Measurements from ENCODE around the gene SRRD.

Gene SRRD

DNA sequence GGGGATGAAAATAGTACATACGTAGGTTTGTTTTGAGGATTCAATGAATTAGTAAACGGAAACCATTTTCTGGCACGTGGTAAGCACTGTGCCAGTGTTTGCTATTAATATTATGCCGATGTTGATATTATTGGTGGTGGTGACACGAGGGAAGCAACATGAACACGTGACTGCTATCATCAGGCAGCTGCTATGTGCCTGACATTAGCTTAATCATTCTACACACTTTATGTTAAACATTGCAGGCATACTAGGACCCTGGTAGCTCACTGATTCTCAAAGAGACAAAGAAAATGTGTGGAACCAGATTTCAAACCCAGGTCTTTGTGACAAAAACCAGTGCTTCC lies 656 bp downstream of the SRRD start:
- no peak for DNase-seq

DNA sequence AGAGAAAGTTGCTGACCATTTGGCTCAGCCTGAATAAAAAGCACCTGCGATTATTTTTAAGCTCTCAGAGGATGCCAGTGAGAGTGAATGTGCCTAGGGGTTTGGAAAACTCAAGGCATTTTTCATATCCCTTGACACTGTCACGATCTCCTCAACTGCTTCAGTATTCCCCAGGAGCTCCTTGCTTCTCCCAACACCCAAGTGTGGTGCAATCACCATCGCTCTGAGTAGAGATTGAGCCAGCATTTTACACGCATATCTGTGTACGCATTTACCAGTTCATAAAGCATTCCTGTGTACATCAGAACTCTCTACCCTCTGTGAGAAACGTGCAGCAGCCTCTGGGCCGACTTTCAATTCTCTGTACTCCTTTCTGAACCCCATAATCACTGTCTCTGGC lies 1.3 kb downstream of the SRRD start:
- no peak for DNase-seq

DNA sequence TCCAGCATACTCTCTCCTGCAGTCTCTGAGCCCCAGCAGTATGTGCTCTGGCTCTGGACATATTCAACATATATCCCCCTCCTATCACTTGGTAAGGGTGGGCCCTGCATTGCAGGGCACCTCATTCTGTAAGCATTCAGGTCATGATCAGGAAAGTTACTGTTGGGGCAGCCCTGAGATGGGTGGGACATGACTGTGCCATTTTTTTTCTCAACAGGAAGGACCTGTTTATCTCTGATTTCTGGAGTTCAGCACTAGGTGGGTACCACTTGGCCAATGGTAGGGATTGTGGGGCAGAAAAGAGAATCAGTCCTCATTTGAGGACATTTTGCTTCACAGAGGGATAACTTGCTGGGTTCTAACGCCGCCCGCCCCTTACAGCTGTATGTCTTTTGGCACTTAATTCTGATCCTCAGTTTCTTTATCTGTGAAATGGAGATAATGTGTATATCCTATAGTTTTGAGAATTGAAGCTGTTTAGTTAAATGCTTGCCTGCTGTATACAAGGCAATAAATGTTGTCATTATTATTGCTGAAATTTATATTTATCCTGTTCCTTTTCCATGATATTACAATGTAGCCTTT lies 2.2 kb downstream of the SRRD start:
- DNase-seq: no peak

DNA sequence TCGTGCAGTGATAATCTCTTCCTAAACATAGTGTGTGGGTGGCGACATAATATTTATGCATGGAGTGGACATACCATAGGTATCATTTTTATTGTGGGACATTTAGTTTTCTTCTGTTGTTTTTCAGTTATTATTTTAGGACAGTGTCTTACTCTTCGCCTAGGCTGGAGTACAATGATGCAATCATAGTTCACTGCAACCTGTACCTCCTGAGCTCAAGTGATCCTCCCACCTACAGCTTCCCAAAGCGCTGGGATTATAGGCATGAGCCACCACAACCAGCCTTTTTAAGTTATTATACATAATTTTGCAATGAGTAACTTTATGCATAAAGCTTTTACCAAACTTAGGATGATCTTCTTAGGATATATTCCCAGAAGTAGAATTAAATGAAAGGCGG lies 2.7 kb downstream of the SRRD start:
- DNase-seq: no peak

DNA sequence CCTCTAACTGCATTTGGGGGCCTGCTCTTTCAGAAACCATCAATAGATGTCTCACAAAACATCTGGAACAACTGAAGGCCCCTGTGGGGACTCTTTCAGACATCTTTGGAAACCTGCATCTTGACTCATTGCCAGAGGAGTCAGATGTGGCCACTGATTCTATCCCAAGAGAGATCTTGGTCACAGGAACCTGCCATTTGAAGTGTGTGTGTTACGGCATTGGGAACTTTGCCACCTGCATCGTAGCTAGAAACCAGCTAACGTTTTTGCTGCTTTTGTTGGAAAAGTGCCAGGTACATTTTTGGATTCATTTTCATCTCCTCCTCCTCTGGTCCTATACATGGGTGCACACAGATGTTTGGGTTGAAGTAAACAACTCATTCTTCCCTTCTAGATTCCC lies 4.3 kb downstream of the SRRD start:
- no peak for DNase-seq

DNA sequence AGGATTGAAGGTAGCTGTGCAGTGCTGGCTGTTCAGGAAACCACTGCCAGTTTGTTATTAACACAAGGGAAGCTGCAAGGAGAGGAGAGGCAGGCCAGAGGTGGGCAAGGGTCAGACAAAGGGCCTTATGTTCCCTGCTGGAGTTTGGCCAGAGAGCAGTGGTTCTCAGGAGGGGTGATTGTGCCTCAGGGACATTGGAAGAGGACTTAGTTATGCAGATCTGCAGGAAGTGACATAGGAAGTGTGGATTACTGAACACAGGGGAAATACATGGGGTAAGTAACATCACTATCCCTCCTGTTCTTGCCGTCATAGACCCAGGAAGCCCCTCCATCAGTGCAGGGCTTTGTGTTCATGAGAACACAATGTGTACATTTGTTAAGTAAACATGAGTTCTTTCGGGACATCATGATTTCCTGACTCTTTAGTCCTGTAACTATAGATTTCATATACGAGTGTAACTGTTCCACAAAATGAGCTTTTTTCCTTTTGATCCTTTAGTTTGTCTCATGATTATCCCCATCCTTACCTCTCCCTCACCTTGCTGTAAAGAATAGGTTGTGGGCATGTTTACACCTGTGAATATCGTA lies 5.9 kb downstream of the SRRD start:
- no peak for DNase-seq

DNA sequence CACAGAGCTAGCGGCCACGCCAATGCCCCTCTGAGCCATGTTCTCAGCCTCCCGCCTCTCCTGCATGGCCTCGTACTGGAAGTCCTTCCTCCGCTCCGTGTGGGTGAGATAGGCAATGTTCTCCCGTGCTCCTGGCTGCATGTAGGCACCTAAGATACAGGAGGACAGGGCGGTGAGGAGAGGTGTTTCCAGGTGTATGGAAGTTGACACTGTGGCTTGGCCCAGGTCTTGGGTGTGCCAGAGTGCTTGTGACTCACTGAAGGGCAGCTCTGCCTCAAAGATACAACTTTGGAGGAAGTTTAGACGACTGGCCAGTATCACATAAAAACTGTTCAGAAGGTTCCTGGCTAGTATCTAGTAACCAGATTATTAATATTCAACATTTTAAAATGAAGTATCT lies 8.5 kb downstream of the SRRD start:
- no peak for DNase-seq

DNA sequence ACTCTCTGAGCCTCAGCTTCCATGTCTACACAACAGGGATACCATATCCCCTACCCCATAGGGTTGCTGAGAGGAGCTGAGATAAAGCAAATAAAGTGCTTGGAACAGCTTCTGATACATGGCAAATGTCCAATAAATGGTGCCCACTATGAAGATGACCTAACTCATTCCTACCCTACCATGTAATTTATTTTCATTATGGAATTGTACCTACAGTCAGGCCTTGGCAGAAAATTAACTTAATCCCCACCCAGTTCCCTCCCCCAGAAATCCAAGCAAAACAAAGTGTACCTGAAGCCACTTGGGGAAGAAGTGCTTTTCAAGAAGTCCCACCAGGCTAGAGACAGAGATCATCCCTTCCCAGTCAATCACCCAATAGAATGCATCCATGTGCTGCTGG lies 10.8 kb downstream of the SRRD start:
- no peak for DNase-seq

DNA sequence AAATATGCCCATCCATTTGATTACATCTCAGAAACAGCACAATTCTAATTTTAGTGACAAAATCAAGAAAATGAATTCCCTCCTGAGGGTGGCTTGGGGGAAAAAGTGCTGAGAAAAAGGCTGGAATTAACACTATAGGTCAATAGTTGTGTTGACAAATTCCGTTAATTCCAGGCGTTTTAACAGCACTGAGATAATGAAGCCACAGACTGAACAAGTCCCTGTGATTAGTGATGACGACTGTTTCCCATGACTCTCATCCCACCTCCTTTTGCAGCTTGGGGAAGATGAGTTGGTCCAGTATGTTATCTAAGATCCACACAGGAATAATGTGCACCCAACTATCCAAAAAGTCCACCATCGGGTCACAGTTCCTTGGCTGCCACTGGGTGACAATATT lies 12.8 kb downstream of the SRRD start:
- DNase-seq: no peak

DNA sequence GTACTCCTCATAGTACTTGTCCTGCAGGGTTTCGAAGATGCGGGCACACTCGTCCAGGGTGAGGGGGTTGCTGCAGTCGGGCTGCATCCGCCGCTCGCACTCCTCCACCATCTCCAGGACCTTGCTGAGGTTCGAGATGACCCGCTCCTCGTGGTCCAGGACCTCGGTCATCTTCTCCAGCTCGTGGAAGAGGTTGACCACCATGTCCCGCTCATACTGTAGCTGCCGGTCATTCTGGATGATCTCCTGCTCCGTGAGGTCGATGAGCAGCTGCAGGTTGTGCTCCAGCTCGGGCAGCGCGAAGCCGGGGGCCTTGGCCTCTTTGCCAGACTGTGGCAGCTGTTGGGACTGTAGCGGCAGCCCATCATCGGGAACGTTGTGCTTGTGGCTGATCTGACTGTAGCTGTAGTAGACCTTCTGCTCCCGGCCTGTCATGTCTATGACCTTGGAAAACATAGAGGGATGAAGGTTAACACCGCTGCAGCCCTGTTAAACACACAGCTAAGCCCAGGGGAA lies 15.6 kb downstream of the SRRD start:
- DNase-seq: no peak

DNA sequence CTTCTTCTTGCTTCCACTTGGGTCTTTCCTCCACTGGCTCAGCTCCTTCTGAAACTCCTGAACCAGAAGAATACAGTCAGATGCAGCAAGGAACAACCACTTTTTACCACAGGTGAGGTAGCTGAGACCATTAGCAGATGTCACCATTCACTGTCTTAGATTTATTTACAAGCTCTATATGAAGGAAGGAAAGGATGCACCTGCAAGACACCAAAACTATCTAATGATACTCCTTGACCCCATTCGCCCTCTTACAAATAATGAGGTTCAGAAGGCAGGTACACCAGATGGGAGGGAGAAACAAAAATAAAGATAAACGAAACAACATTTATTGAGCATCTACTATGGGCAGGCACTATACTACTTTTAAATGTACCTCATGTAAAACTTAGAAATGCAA lies 18.3 kb downstream of the SRRD start:
- DNase-seq: no peak

DNA sequence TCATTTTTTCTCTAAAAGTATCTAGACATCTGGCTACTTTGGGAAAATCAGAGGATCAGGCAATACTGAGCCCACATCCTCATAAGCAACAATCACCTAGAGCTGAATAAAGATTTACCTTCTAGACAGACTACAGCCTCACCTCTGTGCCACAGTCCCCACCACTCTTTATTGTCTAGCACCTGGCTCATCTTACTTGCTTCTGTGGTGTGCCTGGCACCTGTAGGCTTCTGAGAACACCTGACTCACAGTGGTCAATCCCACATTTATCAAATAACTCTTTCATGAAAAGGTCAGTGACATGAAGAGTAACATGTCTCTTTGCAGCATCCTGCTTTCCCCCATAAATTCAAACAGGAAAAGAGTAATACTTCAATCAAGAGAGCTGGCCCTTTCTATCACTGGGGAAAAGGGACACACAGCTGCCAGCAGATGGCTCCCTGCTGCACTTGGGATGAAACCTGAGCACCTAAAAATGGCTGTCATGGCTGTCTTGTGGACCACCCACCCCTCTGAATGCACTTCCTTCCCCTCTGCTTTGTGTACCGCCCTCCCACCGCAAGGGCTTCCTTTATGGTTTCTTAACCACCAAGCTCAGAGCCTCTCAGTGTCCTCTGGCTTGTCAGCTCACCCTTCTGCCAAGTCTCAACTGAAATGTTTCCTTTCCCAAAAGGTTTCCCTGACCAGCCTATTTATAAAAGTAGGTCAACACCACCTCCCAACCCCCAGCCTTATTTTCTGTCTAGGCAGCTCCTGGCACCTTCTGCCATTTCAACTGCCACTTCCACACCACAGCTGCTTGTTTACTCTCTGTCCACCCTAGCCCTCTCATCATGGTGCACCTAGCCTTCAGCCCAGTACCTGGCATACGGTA lies 19.2 kb downstream of the SRRD start:
- DNase-seq: no peak

DNA sequence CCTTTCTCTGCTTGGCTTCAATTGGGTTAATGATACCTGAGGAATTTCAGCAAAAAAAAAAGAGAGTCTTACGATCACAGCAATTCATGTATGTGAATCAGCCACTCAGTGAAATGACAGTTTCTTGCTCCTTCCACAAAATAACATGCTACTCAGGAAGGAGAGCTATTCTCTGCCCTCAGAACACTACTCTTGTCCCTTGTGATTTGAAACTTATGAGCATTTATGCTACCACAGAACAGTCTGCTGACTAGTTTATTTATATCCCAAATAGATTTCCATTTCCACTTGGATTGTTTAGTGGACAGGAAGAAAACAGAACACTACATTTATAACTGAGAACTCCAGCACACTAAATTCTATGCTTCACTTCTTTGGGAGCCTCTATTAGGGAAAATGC lies 20.1 kb downstream of the SRRD start:
- DNase-seq: no peak

DNA sequence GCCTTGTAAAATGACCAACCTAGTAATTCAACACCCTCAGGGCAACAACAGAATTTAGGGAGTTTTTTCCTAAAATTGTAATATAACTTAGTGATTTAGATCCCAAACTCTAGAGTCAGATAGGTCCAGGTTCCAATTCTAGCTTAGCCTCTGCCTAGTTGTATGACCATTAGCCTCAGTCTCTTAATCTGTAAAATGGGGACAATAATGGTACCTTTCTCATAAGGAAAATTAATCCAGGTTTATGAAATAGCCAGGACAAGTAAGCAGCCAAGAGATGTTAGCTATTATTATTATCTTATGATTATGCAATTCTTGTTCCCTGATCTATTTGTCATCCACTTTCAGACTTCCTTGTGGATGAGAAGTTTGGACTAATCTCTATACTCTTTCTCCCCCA lies 24.5 kb downstream of the SRRD start:
- no peak for DNase-seq

DNA sequence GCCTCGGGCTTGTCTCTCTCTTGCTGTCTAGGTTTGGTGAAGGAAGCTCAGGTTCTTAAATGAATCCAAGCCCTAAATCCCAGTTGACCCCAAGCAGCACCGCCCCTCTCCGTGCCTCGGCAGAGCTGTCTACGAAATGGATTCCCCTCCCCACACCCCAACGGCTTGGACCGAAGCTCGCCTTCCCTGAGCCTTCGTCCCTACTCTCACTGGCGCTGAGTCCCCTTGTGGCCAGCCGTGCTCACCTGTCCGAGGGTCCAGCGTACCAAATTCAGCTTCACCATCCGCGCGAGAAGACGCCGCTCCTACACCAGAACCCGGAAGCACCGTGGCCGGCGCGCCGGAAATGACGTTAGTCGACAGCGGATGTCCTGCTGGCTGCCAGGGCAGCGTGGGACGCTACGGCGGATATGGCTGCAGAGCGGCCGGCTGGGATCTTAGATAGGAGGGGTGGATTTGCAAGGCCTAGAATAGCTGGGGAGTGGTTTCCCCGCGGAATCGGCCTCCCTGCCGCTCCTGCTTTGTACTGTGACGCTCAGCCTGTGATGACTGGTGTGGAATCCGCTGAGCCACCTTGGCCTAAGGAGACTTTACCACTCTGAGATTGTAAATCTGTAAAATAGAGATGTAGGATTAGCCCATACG lies 28.6 kb downstream of the SRRD start, which contains the start of gene TFIP11:
Gene TFIP11, minus strand, starts transcription at position 325 of the 645 bp plus-strand sequence. CDS start 2,201 bp downstream, outside the sequence.
- DNase-seq: peak; percentile 54 to 60

DNA sequence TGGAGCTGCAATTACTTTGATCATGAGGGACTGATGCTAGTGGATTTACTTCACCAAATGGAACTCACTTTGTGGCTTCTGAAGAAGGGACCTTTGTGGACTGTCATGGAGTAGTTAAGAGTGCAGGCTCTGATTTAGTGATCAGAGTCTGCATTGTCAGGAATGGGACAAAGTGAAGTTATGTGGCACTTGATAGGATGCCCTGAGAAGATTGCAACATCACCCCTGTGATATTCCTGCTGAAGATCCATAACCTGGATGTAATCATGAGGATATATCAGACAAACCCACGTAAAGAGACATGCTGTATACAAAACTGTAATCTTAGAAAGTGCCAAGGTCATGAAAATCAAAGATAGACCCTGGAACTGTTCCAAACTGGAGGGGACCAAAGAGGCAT lies 30.2 kb downstream of the SRRD start:
- no peak for DNase-seq

DNA sequence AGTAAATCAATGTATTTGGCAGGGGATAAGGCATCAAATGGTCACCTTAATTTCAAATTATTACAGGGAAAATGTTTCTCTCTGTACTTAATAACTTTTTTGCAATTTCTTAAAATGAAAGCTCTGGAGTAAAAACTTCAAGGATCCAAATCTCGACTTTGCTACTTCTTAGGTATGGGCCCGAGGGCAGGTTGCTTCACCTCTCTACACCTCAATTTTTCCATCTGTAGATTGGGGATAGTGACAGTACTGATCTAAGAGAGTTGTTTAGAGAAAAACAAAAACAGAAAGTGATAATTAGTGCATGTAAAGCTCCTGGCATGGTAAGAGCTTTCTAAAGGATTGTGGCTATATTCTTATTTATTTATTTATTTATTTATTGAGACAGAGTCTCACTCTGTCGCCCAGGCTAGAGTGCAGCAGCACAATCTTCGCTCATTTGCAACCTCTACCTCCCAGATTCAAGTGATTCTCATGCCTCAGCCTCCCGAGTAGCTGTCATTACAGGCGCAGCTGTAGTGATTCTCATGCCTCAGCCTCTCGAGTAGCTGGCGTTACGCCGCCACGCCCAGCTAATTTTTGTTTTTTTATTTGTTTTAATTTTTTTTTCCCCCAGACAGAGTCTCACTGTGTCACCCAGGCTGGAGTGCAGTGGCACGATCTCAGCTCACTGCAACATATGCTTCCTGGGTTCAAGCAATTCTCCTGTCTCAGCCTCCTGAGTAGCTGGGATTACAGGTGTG lies 30.9 kb downstream of the SRRD start:
- DNase-seq: no peak

DNA sequence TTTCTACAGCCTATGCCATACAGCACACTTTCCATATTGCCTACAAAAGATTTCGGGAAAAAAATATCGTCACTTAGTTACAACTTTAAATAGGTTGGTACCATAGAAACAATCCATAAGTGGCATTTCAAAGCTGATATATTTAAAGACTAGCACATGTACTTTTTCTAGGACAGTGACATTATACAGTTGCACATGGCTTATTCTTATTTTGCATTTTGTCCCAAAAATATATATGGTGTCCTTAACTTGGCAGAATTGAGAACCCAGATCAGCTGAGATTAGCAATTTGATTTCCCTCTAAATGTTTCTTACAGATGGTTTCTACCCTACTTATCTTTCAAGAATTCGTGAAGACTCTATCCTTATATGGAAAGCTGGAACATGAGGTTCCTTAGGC lies 32.3 kb downstream of the SRRD start:
- DNase-seq: no peak

DNA sequence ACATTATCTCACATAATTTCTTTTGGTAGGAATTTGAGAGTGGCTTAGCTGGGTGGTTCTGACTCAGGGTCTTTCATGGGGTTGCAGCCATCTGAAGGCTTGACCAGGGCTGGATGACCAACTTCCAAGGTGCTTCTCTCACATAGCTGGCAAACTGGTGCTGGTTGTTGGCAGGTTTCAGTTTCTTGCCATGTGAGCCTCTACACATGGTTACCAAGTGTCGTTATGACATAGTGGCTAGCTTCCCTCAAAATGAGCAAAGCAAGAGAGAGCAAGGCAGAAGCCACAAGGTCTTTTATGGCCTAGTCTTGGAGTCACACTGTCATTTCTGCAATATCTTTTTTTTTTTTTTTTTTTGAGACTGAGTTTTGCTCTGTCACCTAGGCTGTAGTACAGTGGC lies 32.8 kb downstream of the SRRD start:
- no peak for DNase-seq

DNA sequence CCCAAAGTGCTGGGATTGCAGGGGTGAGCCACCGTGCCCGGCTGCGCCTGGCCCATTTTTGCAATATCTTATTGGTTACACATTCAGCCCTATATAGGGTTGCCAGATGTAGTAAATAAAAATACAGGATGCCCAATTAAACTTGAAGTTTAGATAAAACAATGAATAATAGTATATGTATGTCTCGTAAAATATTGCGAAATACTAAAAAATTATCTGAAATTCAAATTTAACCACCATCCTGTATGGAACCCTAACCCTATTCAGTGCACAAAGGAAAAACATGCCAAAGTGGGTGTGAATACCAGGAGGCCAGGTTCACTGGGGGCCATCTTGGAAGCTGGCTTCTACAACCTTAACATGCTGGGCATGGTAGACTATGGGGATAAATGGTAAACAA lies 33.8 kb downstream of the SRRD start:
- no peak for DNase-seq

DNA sequence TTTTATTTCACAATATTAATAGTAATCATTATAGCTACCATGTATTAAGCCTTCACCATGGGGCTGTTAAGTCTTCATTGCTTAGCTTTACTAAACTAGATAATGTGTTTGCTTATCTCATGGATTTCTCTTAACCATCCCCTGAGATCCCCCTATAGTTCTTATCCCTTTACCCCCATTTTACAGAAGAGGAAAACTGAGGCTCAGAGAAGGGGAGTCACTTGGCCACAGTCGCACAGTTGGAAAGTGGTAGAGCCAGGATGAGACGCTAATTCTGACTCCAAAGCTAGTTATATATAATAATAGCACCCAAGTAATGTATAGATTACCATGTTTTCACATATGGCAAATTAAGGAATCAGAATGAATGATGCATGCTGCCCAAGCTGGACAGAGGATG lies 38.3 kb downstream of the SRRD start:
- no peak for DNase-seq

DNA sequence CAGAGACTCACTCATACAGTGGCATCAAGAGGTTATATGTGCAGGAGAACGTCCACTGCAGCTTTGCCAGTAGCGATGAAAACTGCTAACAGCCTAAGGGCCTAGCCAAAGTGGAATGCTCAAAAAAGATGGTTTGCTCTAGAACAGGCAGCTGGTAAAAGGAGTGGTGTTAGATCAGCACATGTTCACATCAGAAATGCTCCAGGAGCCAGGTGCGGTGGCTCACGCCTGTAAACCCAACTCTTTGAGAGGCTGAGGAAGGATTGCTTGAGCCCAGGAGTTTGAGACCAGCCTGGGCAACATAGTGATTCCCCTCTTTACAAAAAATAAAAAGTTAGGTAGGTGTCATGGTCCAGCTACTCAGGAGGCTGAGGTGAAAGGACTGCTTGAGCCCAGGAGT lies 38.9 kb downstream of the SRRD start:
- DNase-seq: no peak

DNA sequence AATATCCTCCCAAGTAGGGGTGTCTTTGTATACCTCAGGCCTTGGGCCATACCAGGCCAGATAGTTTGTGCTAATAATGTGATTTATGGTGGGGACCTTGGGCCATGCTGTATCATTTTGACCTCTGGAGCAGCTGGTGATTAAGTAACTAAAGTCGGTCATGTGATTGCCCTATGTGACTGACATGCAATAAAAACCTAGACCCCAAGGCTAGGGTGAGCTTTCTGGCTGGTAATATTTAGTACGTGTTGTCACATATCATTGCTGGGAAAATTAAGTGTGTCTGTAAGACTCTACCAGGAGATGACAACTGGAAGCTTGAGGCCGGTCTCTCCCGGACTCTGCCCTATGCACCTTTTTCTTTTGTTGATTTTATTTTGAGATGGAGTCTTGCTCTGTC lies 41.2 kb downstream of the SRRD start:
- no peak for DNase-seq
